CD14-positive monocyte (primary cell): ENCODE data around the gene FCGBP. TPM values are rescaled to one million over a fixed set of nuclear protein-coding genes. Genes with fewer than 3 reads are reported as not detected.

Experiments used
- DNase-seq, 3 donors: peaks; one replicate each; pipeline ENCODE4 v3.0.0-alpha.2; 2011 to 2022
- H2AFZ ChIP-seq: 2 replicates; pipeline ENCODE4 v1.6.0; 2012; ENCODE audit warnings: mild to moderate bottlenecking, low read depth, low read length, inconsistent platforms; ENCODE audit not compliant: insufficient read depth, poor library complexity, severe bottlenecking
- H3K27ac ChIP-seq, 2 donors: 1 replicate in 1 of 2; 2 replicates in 1 of 2; pipeline ENCODE4 v1.5.1; 2012 to 2013; ENCODE audit warnings: low read length in 2 of 2, control low read depth in 1 of 2, inconsistent platforms in 1 of 2, low read depth in 1 of 2, mild to moderate bottlenecking in 1 of 2
- H3K27me3 ChIP-seq, 2 donors: one replicate each; pipeline versions ENCODE4 v1.6.0 to v1.6.1; 2011 to 2013; ENCODE audit warnings: low read length in 2 of 2; ENCODE audit not compliant: control insufficient read depth in 2 of 2, insufficient read depth in 2 of 2
- H3K36me3 ChIP-seq, 2 donors: replicated peaks in 1 of 2; 1 replicate in 1 of 2; 2 replicates in 1 of 2; pipeline versions ENCODE4 v1.5.1 to v1.6.1; 2012 to 2013; ENCODE audit warnings: low read length in 2 of 2, control low read depth in 1 of 2, inconsistent platforms in 1 of 2, mild to moderate bottlenecking in 1 of 2; ENCODE audit not compliant: insufficient read depth in 2 of 2, control insufficient read depth in 1 of 2
- H3K4me1 ChIP-seq, 2 donors: 1 replicate in 1 of 2; 2 replicates in 1 of 2; pipeline versions ENCODE4 v1.5.1 to v1.6.1; 2012 to 2013; ENCODE audit warnings: low read length in 2 of 2, control low read depth in 1 of 2, inconsistent platforms in 1 of 2, mild to moderate bottlenecking in 1 of 2, moderate library complexity in 1 of 2; ENCODE audit not compliant: insufficient read depth in 2 of 2, control insufficient read depth in 1 of 2
- H3K4me2 ChIP-seq: replicated peaks from 2 replicates; pipeline ENCODE3; 2012; ENCODE audit warnings: low read length, moderate library complexity, mild to moderate bottlenecking; ENCODE audit not compliant: poor library complexity, severe bottlenecking; ENCODE audit errors: extremely low read depth
- H3K4me3 ChIP-seq, 3 experiments: fragments of 200-600 bp in 1 of 3; sonication (generic) in 1 of 3; replicated peaks in 1 of 3; 1 replicate in 2 of 3; 2 replicates in 1 of 3; pipeline ENCODE4 v1.5.1; 2011 to 2013; ENCODE audit warnings: low read length in 3 of 3, mild to moderate bottlenecking in 3 of 3, control low read depth in 2 of 3, low read depth in 2 of 3, inconsistent platforms in 1 of 3, moderate library complexity in 1 of 3
- H3K79me2 ChIP-seq: 2 replicates; pipeline ENCODE4 v1.6.0; 2012; ENCODE audit warnings: mild to moderate bottlenecking, control low read depth, inconsistent platforms, low read length, moderate library complexity; ENCODE audit not compliant: insufficient read depth
- H3K9ac ChIP-seq: 2 replicates; pipeline ENCODE4 v1.6.0; 2017; ENCODE audit warnings: low read length, mild to moderate bottlenecking; ENCODE audit not compliant: insufficient read depth, poor library complexity, severe bottlenecking
- H3K9me3 ChIP-seq, 2 donors: replicated peaks in 1 of 2; 1 replicate in 1 of 2; 2 replicates in 1 of 2; pipeline versions ENCODE4 v1.5.1 to v1.6.1; 2012 to 2013; ENCODE audit warnings: low read length in 2 of 2, control low read depth in 1 of 2; ENCODE audit not compliant: control insufficient read depth in 1 of 2, insufficient read depth in 1 of 2
- H4K20me1 ChIP-seq: 2 replicates; pipeline ENCODE4 v1.6.0; 2012; ENCODE audit warnings: mild to moderate bottlenecking, low read length, control low read depth, moderate library complexity; ENCODE audit not compliant: insufficient read depth
- H3K27ac Mint-ChIP-seq, 7 donors: one replicate each; pipeline ENCODE4 v1.8.0; 2020; ENCODE audit warnings: mild to moderate bottlenecking in 7 of 7, mixed read lengths in 7 of 7, moderate library complexity in 6 of 7, inconsistent platforms in 2 of 7
- H3K27me3 Mint-ChIP-seq, 3 donors: one replicate each; pipeline ENCODE4 v1.8.0; 2021 to 2022; ENCODE audit warnings: low read depth in 3 of 3, mild to moderate bottlenecking in 3 of 3, mixed read lengths in 3 of 3, moderate library complexity in 3 of 3, inconsistent platforms in 1 of 3
- H3K36me3 Mint-ChIP-seq, 2 donors: one replicate each; pipeline ENCODE4 v1.8.0; 2020; ENCODE audit warnings: mixed read lengths in 2 of 2, inconsistent platforms in 1 of 2, mild to moderate bottlenecking in 1 of 2
- H3K4me1 Mint-ChIP-seq: one replicate; pipeline ENCODE4 v1.8.0; 2020; ENCODE audit warnings: mild to moderate bottlenecking, mixed read lengths
- H3K4me3 Mint-ChIP-seq, 2 donors: one replicate each; pipeline ENCODE4 v1.8.0; 2020; ENCODE audit warnings: mild to moderate bottlenecking in 2 of 2, mixed read lengths in 2 of 2, moderate library complexity in 1 of 2
- H3K9me3 Mint-ChIP-seq, 7 donors: one replicate each; pipeline ENCODE4 v1.8.0; 2020 to 2022; ENCODE audit warnings: mixed read lengths in 7 of 7, mild to moderate bottlenecking in 6 of 7, moderate library complexity in 6 of 7, inconsistent platforms in 2 of 7
- CTCF ChIP-seq: fragments of 200-600 bp; IDR thresholded peaks from one replicate; pipeline ENCODE4 v1.8.0; 2022; ENCODE audit warnings: antibody characterized with exemption, mild to moderate bottlenecking
- WGBS: methylation state at CpG from one replicate; pipeline ENCODE4 v1.1.5; 2013; ENCODE audit warnings: missing lambda C conversion rate; ENCODE audit not compliant: insufficient coverage; 5-methylcytosine and 5-hydroxymethylcytosine counted together
- intact Hi-C, 2 donors: fragments of 100-400 bp; cut with micrococcal nuclease; formaldehyde crosslinking; loops; one replicate each; pipeline versions ENCODE4 v1.15.0 to v1.15.1; 2023
- polyA plus RNA-seq, 3 donors: library from polyadenylated mRNA; depleted of rRNA in 1 of 3; unstranded in 2 of 3; stranded (reverse) in 1 of 3; fragments of 300-500 nt in 2 of 3; fragments of >200 nt in 1 of 3; fragmentation: Illumina TruSeq in 2 of 3; gene quantifications; 1 replicate in 2 of 3; 2 replicates in 1 of 3; pipeline ENCODE4 v1.2.3, GENCODE V29; 2012 to 2021

FCGBP gene
- polyA plus RNA-seq, 3 donors: 0.07 to 0.29 TPM; not detected in 1

GRCh38 chr19:39924389-39924788 is 10.0 kb downstream of the FCGBP start:
- Histone ChIP-seq H3K4me1 (peaks cover 3 to 8% of the 10 kb centered on the region in 2 donors), H2AFZ (no peak overlapping the region), H3K4me3 (no peak overlapping the region), H3K36me3 (no peaks in the 10 kb centered on the region), H3K4me2 (no peak overlapping the region), H3K27me3 (peaks cover 10 to 42% of the 10 kb centered on the region in 2 donors), H3K9ac (no peak overlapping the region), H3K79me2 (no peaks in the 10 kb centered on the region), H3K27ac (no peak overlapping the region), H4K20me1 (no peaks in the 10 kb centered on the region), H3K9me3 (peaks cover 0 to 4% of the 10 kb centered on the region in 2 donors)
- Mint-ChIP-seq H3K27me3 (peaks cover 57 to 96% (median 67%) of the 10 kb centered on the region in 3 donors), H3K4me1 (peaks cover 5% of the 10 kb centered on the region), H3K9me3 (peaks cover 6 to 11% (median 7%) of the 10 kb centered on the region in 7 donors), H3K27ac (peak overlapping the region in 1 of 7 donors; percentile 57), H3K36me3 (peaks cover 0 to 2% of the 10 kb centered on the region in 2 donors), H3K4me3 (peak overlapping the region in 1 of 2 donors; percentile 56)
- intact Hi-C loops: no loop called here
- WGBS: 98% methylated on average over 33 of the region's 37 CpGs
- TF ChIP-seq CTCF: no peak
- DNase-seq: no peak

- Mint-ChIP-seq H3K27ac (no peak overlapping the region), H3K36me3 (peaks cover 0 to 2% of the 10 kb centered on the region in 2 donors), H3K4me1 (peaks cover 5% of the 10 kb centered on the region), H3K27me3 (peaks cover 57 to 96% (median 67%) of the 10 kb centered on the region in 3 donors), H3K9me3 (peaks cover 6 to 11% (median 7%) of the 10 kb centered on the region in 7 donors), H3K4me3 (peak overlapping the region in 1 of 2 donors; percentile 39)
- Histone ChIP-seq H3K4me2 (no peak overlapping the region), H3K9me3 (peaks cover 0 to 4% of the 10 kb centered on the region in 2 donors), H3K4me3 (no peak overlapping the region), H3K27ac (no peak overlapping the region), H4K20me1 (no peaks in the 10 kb centered on the region), H3K27me3 (peaks cover 10 to 42% of the 10 kb centered on the region in 2 donors), H3K36me3 (no peaks in the 10 kb centered on the region), H3K9ac (no peak overlapping the region), H2AFZ (no peak overlapping the region), H3K79me2 (no peaks in the 10 kb centered on the region), H3K4me1 (peaks cover 3 to 8% of the 10 kb centered on the region in 2 donors)
- WGBS: 100% methylated on average over 1 of the region's 4 CpGs
- intact Hi-C loops: no loop called here
- no peak for DNase-seq
- TF ChIP-seq CTCF: no peak
Observed at GRCh38 chr19:39923862-39924261, 10.6 kb downstream of the FCGBP start.
